Suprapubic skin (tissue), 4 donors: ENCODE data around the gene DAB2IP. TPM values are rescaled to one million over a fixed set of nuclear protein-coding genes. Genes with fewer than 3 reads are reported as not detected.

Experiments
- DNase-seq, 2 donors: peaks; one replicate each; pipeline ENCODE4 v3.0.0-alpha.2; 2019; ENCODE audit warnings: low spot score in 2 of 2
- H3K27ac ChIP-seq: fragments of 200-600 bp; sonication (generic); one replicate; pipeline ENCODE4 v1.5.1; 2019
- H3K27me3 ChIP-seq: fragments of 200-600 bp; sonication (generic); one replicate; pipeline ENCODE4 v1.5.1; 2019
- H3K36me3 ChIP-seq: fragments of 200-600 bp; sonication (generic); one replicate; pipeline ENCODE4 v1.5.1; 2019
- H3K4me1 ChIP-seq: fragments of 200-600 bp; sonication (generic); one replicate; pipeline ENCODE4 v1.5.1; 2019
- H3K4me3 ChIP-seq: fragments of 200-600 bp; sonication (generic); one replicate; pipeline ENCODE4 v1.5.1; 2019; ENCODE audit warnings: mild to moderate bottlenecking
- H3K9me3 ChIP-seq: fragments of 200-600 bp; sonication (generic); one replicate; pipeline ENCODE4 v1.5.1; 2019
- CTCF ChIP-seq, 2 donors: fragments of 200-600 bp in 1 of 2; fragments of 450-650 bp in 1 of 2; sonication (generic) in 1 of 2; IDR thresholded peaks; one replicate each; pipeline ENCODE4 v1.5.1; 2016 to 2019; ENCODE audit warnings: antibody characterized with exemption in 2 of 2, mild to moderate bottlenecking in 1 of 2, moderate library complexity in 1 of 2
- EP300 ChIP-seq: sonication (generic); formaldehyde crosslinking; IDR thresholded peaks from one replicate; pipeline ENCODE4 v1.6.1; 2017; ENCODE audit warnings: antibody characterized with exemption
- POLR2A ChIP-seq, 2 donors: fragments of 450-650 bp; IDR thresholded peaks; one replicate each; pipeline ENCODE4 v1.6.1; 2017; ENCODE audit warnings: antibody characterized with exemption in 2 of 2, mild to moderate bottlenecking in 2 of 2, moderate library complexity in 2 of 2
- POLR2AphosphoS5 ChIP-seq, 3 donors: sonication (generic); formaldehyde crosslinking; IDR thresholded peaks; one replicate each; pipeline ENCODE4 v1.6.1; 2017; ENCODE audit warnings: antibody characterized with exemption in 3 of 3
- WGBS: methylation state at CpG from one replicate; pipeline ENCODE4 v1.1.5; 2018; 5-methylcytosine and 5-hydroxymethylcytosine counted together
- total RNA-seq, 4 donors: library from RNA; depleted of rRNA; stranded (reverse); fragments of >200 nt; gene quantifications; one replicate each; pipeline ENCODE4 v1.1.0, GENCODE V29; 2016

Gene DAB2IP
- total RNA-seq, 4 donors from 2014 or later = 47.6 to 55.6 (median 50.3) TPM

- no peaks in the 10 kb centered on the region for H3K27me3 ChIP-seq
- H3K9me3 ChIP-seq = no peaks in the 10 kb centered on the region
- H3K27ac ChIP-seq = no peak overlapping the region
- no peak overlapping the region for H3K4me3 ChIP-seq
- TF ChIP-seq EP300 (no peak), CTCF (IDR thresholded peaks at IDR 0.05) (no peak), POLR2A (IDR thresholded peaks at IDR 0.05) (no peak), POLR2AphosphoS5 (IDR thresholded peaks at IDR 0.05) (no peak)
- 80% methylated on average over 7 of the region's 8 CpGs for WGBS
- DNase-seq = no peak
- peaks cover 47% of the 10 kb centered on the region for H3K4me1 ChIP-seq
- no peaks in the 10 kb centered on the region for H3K36me3 ChIP-seq
These were observed 54.8 kb downstream of the DAB2IP start for GRCh38 chr9:121706149-121706750.

- TF ChIP-seq CTCF (IDR thresholded peaks at IDR 0.05) (no peak), EP300 (no peak), POLR2A (IDR thresholded peaks at IDR 0.05) (no peak), POLR2AphosphoS5 (IDR thresholded peaks at IDR 0.05) (no peak)
- H3K27ac ChIP-seq = no peak overlapping the region
- H3K27me3 ChIP-seq = no peaks in the 10 kb centered on the region
- WGBS = 66% methylated on average over 7 of the region's 7 CpGs
- no peak overlapping the region for H3K4me3 ChIP-seq
- no peaks in the 10 kb centered on the region for H3K36me3 ChIP-seq
- no peak for DNase-seq
- no peaks in the 10 kb centered on the region for H3K9me3 ChIP-seq
- H3K4me1 ChIP-seq = peaks cover 32% of the 10 kb centered on the region
These were observed 56.3 kb downstream of the DAB2IP start for GRCh38 chr9:121707477-121708424.

- TF ChIP-seq POLR2AphosphoS5 (IDR thresholded peaks at IDR 0.05) (no peak), CTCF (IDR thresholded peaks at IDR 0.05) (no peak), EP300 (no peak), POLR2A (IDR thresholded peaks at IDR 0.05) (no peak)
- Histone ChIP-seq H3K4me1 (peaks cover 21% of the 10 kb centered on the region), H3K27ac (no peak overlapping the region), H3K36me3 (no peaks in the 10 kb centered on the region), H3K27me3 (no peaks in the 10 kb centered on the region), H3K4me3 (no peak overlapping the region), H3K9me3 (no peaks in the 10 kb centered on the region)
- WGBS = 78% methylated on average over 7 of the region's 14 CpGs
- DNase-seq = no peak
These were observed 57.5 kb downstream of the DAB2IP start for GRCh38 chr9:121708768-121709488.

GRCh38 chr9:121709798-121710197 lies 58.4 kb downstream of the DAB2IP start:
- DNase-seq = no peak
- Histone ChIP-seq H3K27me3 (no peaks in the 10 kb centered on the region), H3K27ac (no peak overlapping the region), H3K4me1 (peaks cover 13% of the 10 kb centered on the region), H3K36me3 (no peaks in the 10 kb centered on the region), H3K9me3 (no peaks in the 10 kb centered on the region), H3K4me3 (no peak overlapping the region)
- no peak for TF ChIP-seq POLR2AphosphoS5 (IDR thresholded peaks at IDR 0.05)
- TF ChIP-seq CTCF (IDR thresholded peaks at IDR 0.05) = no peak
- TF ChIP-seq POLR2A (IDR thresholded peaks at IDR 0.05) = no peak
- TF ChIP-seq EP300 = no peak
- 36% methylated on average over 4 of the region's 4 CpGs for WGBS

- Histone ChIP-seq H3K4me3 (no peak overlapping the region), H3K27ac (no peak overlapping the region), H3K36me3 (no peaks in the 10 kb centered on the region), H3K9me3 (no peaks in the 10 kb centered on the region), H3K27me3 (no peaks in the 10 kb centered on the region), H3K4me1 (peaks cover 12% of the 10 kb centered on the region)
- no peak for DNase-seq
- TF ChIP-seq EP300 (no peak), CTCF (IDR thresholded peaks at IDR 0.05) (no peak), POLR2A (IDR thresholded peaks at IDR 0.05) (no peak), POLR2AphosphoS5 (IDR thresholded peaks at IDR 0.05) (no peak)
These were observed 59.8 kb downstream of the DAB2IP start for GRCh38 chr9:121711281-121711680.
